Activated CD4-positive, alpha-beta T cell treated with anti-CD3 and anti-CD28 coated beads, Interleukin-2, amount 50 U/mL, for 4 hours (primary cell): Measurements from ENCODE around the gene TAF15.

Source experiments
- DNase-seq, 2 experiments: peaks; one replicate each; pipeline ENCODE4 v3.0.0-alpha.2; 2020

TAF15 gene

DNA sequence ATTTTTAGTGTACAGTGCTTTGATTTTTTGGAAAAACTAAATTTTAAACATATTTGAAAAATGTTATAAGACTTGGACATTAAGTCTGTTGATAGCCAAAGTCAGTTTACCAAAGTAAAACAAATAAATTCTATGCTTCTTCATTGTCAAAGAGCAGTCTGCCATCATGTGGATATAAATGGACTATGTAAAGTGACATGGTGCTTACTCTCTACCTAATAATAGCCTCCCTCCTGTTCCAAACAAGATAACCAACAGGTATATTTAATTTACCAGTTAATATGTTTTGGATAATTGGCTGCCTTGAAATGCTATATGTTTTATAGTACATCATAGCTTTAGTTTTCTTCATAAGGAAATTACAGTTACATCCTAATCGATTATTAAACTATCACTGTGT lies 15.9 kb downstream of the TAF15 start:
- no peak for DNase-seq

- no peak for DNase-seq
Measured at GRCh38 chr17:35841101-35841500, 31.8 kb downstream of the TAF15 start.

- DNase-seq: no peak
Measured at GRCh38 chr17:35841505-35841904, 32.2 kb downstream of the TAF15 start.

DNA sequence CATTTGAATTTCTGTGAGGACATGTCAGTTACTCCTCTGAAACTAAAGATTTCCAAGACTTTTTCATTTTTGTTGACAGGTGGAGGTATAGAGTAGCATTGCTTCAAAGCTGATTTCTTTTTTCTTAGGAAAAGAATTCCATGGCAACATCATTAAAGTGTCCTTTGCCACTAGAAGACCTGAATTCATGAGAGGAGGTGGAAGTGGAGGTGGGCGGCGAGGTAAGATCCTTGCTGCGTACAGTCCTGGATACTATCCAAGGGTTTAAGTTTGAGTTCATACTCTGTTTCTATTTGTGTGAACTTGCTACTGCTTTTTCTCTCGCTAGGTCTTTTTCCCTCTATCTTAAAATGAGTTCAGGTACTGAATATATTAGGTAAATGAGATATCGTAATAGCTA lies 33.0 kb downstream of the TAF15 start:
- no peak for DNase-seq

DNA sequence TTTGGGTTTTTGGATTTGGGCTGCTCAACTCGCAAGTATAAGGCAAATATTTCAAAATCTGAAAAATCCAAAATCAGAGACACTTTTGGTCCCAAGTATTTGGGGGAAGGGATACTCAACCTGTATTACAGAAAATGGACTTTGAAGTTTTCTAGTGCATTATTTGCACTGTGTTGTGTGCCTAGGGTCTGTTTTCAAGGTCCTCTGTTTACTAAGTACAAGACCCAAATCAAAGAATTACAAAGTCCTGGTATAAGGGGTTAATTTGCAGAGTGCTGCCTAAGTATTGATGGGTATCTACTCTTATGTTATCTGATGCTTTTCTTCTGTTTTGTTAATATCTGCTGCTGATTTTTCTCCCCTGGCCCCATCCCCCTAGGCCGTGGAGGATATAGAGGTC lies 34.4 kb downstream of the TAF15 start:
- DNase-seq: no peak

GRCh38 chr17:35844547-35844946 lies 35.3 kb downstream of the TAF15 start:
- DNase-seq: no peak

GRCh38 chr17:35846055-35846809 lies 36.9 kb downstream of the TAF15 start:
- no peak for DNase-seq

GRCh38 chr17:35847006-35847405 lies 37.7 kb downstream of the TAF15 start:
- no peak for DNase-seq

GRCh38 chr17:35847633-35848373 lies 38.5 kb downstream of the TAF15 start:
- no peak for DNase-seq

- peak; percentile 30 to 38 for DNase-seq
Measured at GRCh38 chr17:35849469-35850348, 40.4 kb downstream of the TAF15 start.

- no peak for DNase-seq
Measured at GRCh38 chr17:35855965-35856364, 46.7 kb downstream of the TAF15 start.

- DNase-seq: no peak
Measured at GRCh38 chr17:35856603-35857002, 47.3 kb downstream of the TAF15 start.

DNA sequence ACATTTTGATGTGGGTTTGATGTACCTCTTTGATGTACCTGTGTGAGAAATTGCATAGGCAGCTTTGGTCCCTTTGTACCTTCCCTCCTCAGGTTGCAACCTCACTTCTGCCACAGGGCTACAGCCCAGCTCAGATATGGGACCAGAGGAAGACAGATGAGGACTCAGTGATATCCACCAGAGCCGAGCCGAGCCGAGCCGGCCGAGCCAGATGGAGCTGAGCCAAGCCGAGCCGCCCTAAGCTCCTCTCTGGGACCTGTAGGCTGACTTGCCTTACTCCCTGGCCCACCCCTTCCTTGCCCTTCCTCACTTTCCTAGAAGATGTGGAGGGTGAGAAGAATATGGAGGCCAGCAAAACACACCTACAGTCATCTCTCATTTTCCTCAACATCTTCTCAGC lies 55.6 kb downstream of the TAF15 start:
- no peak for DNase-seq

DNA sequence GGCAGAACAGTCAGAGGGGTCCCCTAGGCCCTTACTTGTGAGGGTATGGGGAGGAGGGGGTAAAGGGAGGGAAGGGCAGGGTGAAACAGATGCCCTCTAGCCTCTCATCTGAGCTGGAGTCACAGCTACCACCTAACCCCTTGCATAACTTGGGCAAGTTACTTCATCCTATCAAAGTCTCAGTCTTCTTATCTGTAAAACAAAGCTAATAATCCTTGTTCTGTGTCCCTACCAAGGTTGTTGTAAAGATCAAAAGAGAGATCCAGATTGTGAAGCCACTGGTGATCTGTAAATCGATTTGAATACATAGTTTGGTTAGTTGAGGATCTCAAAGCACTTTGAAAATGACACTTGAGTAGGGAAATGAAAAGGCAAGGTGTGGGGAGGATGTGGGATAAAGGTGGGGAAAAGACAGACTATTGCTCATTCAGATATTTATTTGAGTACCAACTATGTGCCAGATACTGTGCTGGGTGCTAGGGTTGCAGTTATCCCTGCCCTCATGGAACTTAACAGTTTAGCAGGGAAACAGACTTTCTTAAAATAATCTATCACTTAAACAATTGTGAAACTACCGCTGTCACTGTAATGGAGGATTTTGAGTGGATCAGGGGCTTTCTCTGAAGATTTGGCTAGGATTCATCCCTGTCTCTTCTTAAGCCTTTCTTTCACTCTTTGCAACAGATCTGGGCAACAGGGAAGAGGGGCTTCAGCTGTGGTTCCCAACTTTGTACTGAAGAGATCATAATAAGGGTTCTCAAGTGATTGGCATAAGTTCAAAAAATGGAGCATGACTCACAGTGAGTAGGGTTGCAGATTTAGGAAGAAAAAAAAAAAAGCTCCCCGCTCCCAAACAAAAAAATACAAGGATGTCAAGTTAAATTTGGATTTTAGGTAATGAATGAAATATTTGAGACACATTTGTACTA lies 56.4 kb downstream of the TAF15 start:
- DNase-seq: no peak

- no peak for DNase-seq
Measured at GRCh38 chr17:35866341-35866950, 57.2 kb downstream of the TAF15 start.

DNA sequence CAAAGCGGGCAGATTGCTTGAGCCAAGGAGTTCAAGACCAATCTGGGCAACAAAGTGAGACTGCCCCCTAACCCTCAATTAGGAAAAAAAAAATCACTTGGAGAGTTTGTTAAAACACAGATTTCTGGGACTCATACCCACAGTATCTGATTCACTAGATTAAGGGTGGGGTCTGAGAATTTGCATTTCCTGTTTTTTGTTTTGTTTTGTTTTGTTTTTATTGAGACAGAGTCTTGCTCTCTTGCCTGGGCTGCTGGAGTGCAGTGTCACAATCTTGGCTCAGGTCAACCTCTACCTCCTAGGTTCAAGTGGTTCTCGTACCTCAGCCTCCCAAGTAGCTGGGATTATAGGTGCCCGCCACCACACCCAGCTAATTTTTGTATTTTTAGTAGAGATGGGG lies 58.3 kb downstream of the TAF15 start:
- DNase-seq: no peak

DNA sequence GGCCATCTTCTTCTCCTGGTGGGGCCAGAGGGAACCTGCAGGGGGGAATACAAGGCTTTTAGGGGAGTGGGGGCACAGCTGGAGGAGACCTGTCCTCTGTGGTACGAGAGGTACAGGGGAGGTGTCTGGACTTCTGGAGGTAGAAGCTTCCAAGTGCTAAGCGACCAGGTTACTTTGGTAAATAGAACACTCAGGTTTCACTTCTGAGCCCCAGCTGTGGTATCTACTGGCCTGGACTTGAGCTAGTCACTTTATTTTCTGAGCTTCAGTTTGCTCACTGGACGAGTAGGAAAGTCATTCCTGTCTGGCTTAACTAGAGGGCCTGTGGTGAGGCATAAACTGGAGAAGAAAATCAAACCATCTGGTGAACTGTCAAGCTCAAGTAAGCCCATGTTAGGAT lies 59.5 kb downstream of the TAF15 start, which contains the start of gene HEATR9:
Gene HEATR9 (minus strand): TSS at position 155 of the 400 bp plus-strand sequence. CDS start 149 bp downstream, at position 6.
- no peak for DNase-seq

DNA sequence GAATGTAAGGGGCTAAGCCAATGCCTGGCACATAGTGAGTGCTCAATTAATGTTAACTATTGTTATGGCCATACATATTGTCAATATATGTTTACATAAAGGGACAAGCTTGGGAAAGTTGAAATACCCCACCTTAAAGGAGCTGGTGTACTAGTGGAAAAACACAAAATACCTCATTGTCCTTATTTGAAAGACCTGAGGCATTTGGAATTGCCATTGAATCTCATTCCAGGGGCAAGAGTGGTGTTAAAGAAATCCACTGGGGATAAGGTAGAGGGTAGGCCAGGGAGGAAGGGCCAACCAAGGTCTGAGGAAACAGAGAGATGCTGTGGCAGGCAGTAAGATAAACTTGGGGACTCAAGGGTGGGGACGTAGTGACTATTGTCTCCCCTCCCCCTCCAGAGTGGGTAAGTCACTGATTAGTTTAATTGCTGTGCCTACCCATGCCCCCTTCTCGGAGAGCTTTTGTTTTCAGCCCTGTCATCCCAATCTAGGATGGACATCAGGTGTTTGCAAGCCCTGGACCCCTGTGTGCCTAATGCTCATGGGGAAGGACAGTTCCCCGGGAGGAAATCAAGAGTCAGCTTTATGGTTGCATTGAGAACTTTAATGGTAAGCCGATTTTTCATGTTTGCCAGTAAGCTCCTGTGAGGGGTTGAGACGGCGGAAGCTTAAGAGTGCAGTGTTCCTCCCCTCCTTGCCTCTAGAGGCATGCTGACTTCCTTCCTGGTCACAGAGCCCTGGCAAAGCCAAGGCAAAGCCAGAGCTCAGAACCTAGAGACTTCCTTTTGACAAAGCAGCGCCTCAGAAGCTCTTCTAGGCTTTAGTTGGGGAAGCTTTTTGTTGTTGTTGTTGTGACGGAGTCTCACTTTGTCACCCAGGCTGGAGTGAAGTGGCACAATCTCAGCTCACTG lies 61.9 kb downstream of the TAF15 start:
- DNase-seq: no peak

DNA sequence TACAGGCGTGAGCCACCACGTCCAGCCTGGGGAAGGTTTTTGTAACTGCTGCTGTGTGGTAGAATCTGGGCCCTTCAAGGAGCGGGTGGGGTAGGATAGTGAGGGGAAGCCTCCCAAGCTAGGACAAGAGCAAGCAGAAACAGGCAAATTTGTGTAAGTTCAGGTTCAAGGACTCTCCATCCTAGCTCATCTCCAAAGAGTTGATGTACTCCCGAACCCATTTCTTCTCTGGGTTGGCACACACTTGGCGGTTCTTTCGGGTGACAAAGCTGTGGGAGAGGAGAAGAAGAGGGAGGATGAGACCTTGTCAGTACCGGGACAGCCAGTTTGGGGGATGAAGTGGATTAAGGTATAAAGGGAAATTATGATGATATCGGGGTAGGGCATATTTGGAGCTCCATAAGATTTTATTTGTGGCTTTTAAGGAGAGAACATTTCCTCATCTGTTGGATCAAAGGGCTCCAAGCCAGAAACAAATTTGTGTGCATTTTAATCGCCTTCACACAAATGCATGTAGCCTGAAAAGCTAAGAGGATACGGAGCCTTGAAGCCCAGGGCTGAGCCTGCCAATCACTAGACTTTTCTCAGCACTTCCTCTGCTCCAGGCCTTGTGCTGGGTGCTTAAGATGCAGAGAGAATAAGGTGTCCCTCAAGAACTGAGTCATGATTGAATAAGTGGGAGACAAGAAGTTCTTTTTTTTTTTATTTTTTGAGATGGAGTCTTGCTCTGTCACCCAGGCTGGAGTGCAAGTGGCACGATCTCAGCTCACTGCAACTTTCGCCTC lies 63.1 kb downstream of the TAF15 start:
- no peak for DNase-seq
